ENCODE results near the gene SLIT3. TPM values are rescaled to one million over a fixed set of nuclear protein-coding genes. Genes with fewer than 3 reads are reported as not detected.

The SLIT3 gene
- total RNA-seq, 2 donors from 2014 or later, result 67.1 to 140 TPM

- intact Hi-C loops (cut with DNase I), result no loop called here
These were observed 220.5 kb downstream of the SLIT3 start for GRCh38 chr5:169080448-169080911.

GRCh38 chr5:169079697-169080096 is 221.2 kb downstream of the SLIT3 start:
- DNase-seq (ENCODE audit: low spot score), result no peak
- intact Hi-C loops (cut with DNase I), result no loop called here

More at GRCh38 chr5:169080448-169080911, 220.5 kb downstream of the SLIT3 start:
- no peak for DNase-seq (ENCODE audit: low spot score)

- intact Hi-C loops (cut with DNase I), result no loop called here
- no peak for DNase-seq (ENCODE audit: low spot score)
These were observed 226.1 kb downstream of the SLIT3 start for GRCh38 chr5:169074839-169075238.

GRCh38 chr5:169072233-169072632 is 228.7 kb downstream of the SLIT3 start:
- no peak for DNase-seq (ENCODE audit: low spot score)

GRCh38 chr5:169070413-169070812 is 230.5 kb downstream of the SLIT3 start:
- DNase-seq (ENCODE audit: low spot score), result no peak
- intact Hi-C loops (cut with DNase I), result loop anchor here in 1 of 2 donors (1.0 kb wide), 1 partner anchor 20 kb away; no protein-coding TSS in a partner anchor

More at GRCh38 chr5:169072233-169072632, 228.7 kb downstream of the SLIT3 start:
- intact Hi-C loops (cut with DNase I), result no loop called here

GRCh38 chr5:169067751-169068173 is 233.2 kb downstream of the SLIT3 start:
- intact Hi-C loops (cut with DNase I), result no loop called here
- no peak for DNase-seq (ENCODE audit: low spot score)

- no peak for DNase-seq (ENCODE audit: low spot score)
- intact Hi-C loops (cut with DNase I), result no loop called here
These were observed 235.5 kb downstream of the SLIT3 start for GRCh38 chr5:169065400-169065799.

GRCh38 chr5:169064093-169064492 is 236.8 kb downstream of the SLIT3 start:
- no peak for DNase-seq (ENCODE audit: low spot score)
- intact Hi-C loops (cut with DNase I), result no loop called here

GRCh38 chr5:169063316-169063953 is 237.5 kb downstream of the SLIT3 start:
- intact Hi-C loops (cut with DNase I), result no loop called here
- DNase-seq (ENCODE audit: low spot score), result no peak

- intact Hi-C loops (cut with DNase I), result no loop called here
These were observed 238.2 kb downstream of the SLIT3 start for GRCh38 chr5:169062690-169063089.

GRCh38 chr5:169054506-169054905 is 246.4 kb downstream of the SLIT3 start:
- intact Hi-C loops (cut with DNase I), result no loop called here
- DNase-seq (ENCODE audit: low spot score), result no peak

More at GRCh38 chr5:169062690-169063089, 238.2 kb downstream of the SLIT3 start:
- no peak for DNase-seq (ENCODE audit: low spot score)

- DNase-seq (ENCODE audit: low spot score), result no peak
- intact Hi-C loops (cut with DNase I), result loop anchor here in 1 of 2 donors (1.0 kb wide), 1 partner anchor 39 kb away; no protein-coding TSS in a partner anchor
These were observed 248.7 kb downstream of the SLIT3 start for GRCh38 chr5:169052207-169052606.

- no peak for DNase-seq (ENCODE audit: low spot score)
- intact Hi-C loops (cut with DNase I), result no loop called here
These were observed 249.6 kb downstream of the SLIT3 start for GRCh38 chr5:169051351-169051750.

- DNase-seq (ENCODE audit: low spot score), result no peak
- intact Hi-C loops (cut with DNase I), result no loop called here
These were observed 250.3 kb downstream of the SLIT3 start for GRCh38 chr5:169050636-169051035.

- no peak for DNase-seq (ENCODE audit: low spot score)
- intact Hi-C loops (cut with DNase I), result no loop called here
These were observed 250.8 kb downstream of the SLIT3 start for GRCh38 chr5:169050146-169050571.

GRCh38 chr5:169049712-169050111 is 251.2 kb downstream of the SLIT3 start:
- intact Hi-C loops (cut with DNase I), result no loop called here
- no peak for DNase-seq (ENCODE audit: low spot score)

- intact Hi-C loops (cut with DNase I), result no loop called here
These were observed 252.5 kb downstream of the SLIT3 start for GRCh38 chr5:169048181-169049125.

GRCh38 chr5:169044962-169045361 is 256.0 kb downstream of the SLIT3 start:
- intact Hi-C loops (cut with DNase I), result no loop called here
- DNase-seq (ENCODE audit: low spot score), result no peak

More at GRCh38 chr5:169048181-169049125, 252.5 kb downstream of the SLIT3 start:
- no peak for DNase-seq (ENCODE audit: low spot score)

GRCh38 chr5:169041180-169041579 is 259.8 kb downstream of the SLIT3 start:
- no peak for DNase-seq (ENCODE audit: low spot score)
- intact Hi-C loops (cut with DNase I), result no loop called here

- intact Hi-C loops (cut with DNase I), result no loop called here
- no peak for DNase-seq (ENCODE audit: low spot score)
These were observed 261.3 kb downstream of the SLIT3 start for GRCh38 chr5:169039592-169039991.
